Choroid plexus epithelial cell (primary cell): Measurements from ENCODE around the gene FAM107A.

ENCODE experiments used
- DNase-seq: peaks from one replicate; pipeline ENCODE4 v3.0.0-alpha.2; 2010; ENCODE audit warnings: low read depth
- H3K4me3 ChIP-seq: 2 replicates; pipeline ENCODE4 v1.5.1; 2011; ENCODE audit warnings: low read depth, mild to moderate bottlenecking, control low read depth, low read length, moderate library complexity
- TF ChIP-seq, protein P1 (sequence below): conservative IDR thresholded peaks from 2 replicates; pipeline ENCODE4 v1.5.1; 2011; ENCODE audit warnings: low read depth, mild to moderate bottlenecking, control low read depth, inconsistent platforms, low read length, moderate library complexity

Gene FAM107A

DNA sequence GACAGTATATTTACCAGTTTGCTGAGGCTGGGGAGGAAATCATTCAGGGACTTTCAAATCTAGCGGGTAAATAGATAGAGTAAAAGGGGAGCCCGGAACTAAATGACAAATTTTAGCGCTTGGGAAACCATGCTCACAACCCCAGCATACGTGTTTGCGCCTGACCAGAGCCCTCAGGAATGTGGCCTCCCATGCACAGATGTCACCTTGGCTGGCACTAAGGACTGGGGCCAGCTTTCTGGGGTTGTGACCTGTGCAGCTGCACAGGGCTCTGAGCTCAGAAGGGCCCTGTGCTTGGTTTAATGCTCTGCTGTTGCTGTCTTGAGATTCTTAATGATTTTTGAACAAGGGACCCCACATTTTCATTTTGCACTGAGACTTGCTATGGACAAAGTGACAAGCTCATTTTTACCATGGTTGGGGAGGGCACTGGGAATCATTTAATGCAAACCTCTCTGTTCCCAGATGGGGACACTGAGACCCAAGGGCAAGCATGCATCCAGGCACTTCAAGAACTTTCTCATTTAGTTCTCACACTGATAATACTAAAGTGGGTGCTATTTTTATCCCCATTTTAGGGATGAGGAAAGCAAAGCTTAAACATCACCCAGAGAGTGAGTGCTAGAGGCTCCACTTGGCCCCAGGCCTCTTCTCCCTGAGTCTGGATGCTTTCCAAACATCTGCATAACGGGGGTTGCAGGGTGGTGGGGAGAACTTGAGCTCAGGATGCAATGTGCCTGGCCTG is 44.1 kb upstream of the FAM107A start:
- TF ChIP-seq, protein P1, sequence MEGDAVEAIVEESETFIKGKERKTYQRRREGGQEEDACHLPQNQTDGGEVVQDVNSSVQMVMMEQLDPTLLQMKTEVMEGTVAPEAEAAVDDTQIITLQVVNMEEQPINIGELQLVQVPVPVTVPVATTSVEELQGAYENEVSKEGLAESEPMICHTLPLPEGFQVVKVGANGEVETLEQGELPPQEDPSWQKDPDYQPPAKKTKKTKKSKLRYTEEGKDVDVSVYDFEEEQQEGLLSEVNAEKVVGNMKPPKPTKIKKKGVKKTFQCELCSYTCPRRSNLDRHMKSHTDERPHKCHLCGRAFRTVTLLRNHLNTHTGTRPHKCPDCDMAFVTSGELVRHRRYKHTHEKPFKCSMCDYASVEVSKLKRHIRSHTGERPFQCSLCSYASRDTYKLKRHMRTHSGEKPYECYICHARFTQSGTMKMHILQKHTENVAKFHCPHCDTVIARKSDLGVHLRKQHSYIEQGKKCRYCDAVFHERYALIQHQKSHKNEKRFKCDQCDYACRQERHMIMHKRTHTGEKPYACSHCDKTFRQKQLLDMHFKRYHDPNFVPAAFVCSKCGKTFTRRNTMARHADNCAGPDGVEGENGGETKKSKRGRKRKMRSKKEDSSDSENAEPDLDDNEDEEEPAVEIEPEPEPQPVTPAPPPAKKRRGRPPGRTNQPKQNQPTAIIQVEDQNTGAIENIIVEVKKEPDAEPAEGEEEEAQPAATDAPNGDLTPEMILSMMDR: no peak
- no peak for DNase-seq
- H3K4me3 ChIP-seq: no peak overlapping the region

DNA sequence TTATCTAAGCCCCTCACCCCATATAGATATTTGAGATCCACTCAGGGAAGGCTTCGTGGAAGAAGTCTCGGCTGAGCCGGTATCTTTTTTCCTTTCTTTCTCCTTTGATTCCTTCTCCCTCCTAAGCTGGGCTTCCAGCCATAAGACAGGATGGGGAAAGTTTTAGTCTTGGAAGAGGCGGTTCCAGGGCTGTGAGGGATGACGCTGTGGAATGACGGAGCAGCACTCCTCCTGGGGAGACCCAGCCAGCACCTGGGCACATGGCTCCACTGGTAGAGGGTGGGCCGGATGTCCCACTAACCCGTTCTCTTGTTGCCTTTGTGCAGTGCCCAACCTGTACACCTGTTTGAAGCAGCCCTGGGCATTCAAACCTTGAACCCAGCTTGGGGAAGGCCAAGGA is 43.2 kb upstream of the FAM107A start:
- DNase-seq: no peak

DNA sequence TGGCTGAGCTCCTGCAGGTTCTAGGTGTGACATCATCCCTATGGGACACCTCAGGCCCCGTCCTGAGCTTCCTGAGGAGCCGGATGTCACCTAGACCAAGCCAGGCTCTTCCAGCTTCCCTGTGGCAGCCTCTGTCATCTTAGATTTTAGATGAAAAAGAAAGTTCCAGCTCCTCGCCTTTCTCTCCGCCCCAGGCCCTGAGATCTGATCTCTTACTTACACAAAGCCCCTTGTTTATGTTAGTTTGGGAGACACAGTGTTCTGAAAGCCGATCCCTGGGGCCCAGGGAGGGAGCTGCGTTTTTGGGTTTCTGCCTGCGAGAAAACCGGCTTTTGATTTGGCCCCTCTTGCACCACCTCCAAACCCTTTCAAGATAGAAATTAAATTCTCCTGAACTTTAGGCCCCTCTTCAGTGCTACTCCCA is 40.2 kb upstream of the FAM107A start:
- TF ChIP-seq, protein P1: no peak
- H3K4me3 ChIP-seq: no peak overlapping the region
- peak; percentile 58 for DNase-seq

More for the DNA sequence above, 43.2 kb upstream of the FAM107A start:
- no peak overlapping the region for H3K4me3 ChIP-seq
- TF ChIP-seq, protein P1: no peak

DNA sequence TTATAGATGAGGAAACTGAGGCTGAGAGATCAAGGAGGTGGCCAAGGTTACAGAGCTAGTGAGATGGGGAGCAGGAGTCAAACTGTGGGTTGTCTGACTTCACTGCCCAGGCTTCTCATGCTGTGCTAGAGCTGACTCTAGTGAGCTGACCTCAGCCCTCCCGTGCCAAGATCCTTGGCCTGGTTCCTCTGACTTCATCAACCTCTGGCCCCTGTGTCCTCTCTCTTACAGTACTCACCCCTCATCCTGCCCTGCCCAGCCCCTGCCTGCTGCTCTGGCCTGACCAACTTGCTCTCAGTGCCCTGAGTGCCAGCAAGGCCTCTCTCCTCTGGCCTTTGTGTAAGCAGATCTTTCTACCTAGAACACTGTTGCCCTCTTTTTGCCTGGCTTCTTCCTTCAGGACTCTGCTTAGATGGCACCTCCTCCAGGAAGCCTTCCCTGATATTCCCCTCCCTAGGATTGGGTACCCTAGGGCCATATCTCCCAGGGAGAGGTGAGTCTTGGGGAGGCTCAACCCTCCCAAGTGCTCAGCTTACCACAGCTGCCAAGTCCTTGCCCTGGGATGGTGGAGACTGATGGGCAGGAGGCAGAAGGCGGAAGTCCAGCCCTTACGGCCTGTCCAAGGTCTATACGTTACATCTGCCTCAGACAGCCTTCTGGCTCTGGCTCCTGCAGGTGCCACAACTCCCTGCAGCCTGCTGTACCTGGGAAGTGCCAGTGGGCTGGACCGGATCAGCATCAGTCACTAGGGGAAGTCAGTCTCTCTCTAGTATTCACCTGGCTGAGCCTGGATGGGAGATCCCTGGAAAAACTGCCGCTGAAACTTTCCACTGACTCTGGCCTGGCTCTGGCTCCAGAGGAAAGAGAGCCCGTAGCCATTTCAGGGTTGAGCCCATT is 36.3 kb upstream of the FAM107A start:
- TF ChIP-seq, protein P1: no peak
- H3K4me3 ChIP-seq: no peak overlapping the region
- no peak for DNase-seq

DNA sequence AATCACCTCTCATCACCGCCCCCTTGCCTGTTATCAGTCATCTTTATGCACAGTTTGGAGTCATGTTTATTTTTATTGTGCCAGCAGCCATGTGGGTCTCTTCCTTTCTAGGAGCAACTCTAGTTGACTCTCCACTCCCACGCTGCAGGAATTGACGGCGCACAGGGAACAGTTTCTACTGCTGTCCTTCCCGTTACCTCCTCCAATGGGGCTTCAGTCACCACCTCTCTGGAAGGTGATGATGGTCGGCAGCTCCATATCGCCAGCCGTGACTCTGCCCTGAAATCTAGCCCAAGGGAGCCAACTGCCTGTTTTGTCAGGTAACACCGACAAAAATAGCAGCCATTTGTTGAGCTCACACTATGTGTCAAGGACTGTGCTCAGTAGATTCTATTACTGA is 35.6 kb upstream of the FAM107A start:
- DNase-seq: no peak
- H3K4me3 ChIP-seq: no peak overlapping the region
- TF ChIP-seq, protein P1: no peak

DNA sequence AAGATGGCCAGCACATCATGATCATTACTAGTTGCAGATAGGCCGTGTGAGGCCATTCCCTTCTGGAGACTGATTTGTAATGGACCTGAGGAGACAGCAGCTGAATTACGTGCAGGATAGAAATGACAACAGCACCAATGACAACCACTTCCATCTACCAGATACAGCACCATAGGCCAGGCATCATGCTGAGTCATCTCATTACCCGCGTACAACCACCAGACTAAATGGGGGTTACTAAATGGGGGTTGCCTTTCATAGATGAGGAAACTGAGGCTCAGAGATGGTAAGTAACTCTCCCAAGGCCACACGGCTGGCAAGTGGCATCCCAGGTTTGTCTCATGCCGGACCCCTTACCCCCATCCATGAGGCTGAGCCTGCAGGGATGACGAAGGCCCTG is 32.8 kb upstream of the FAM107A start:
- H3K4me3 ChIP-seq: no peak overlapping the region
- no peak for DNase-seq
- TF ChIP-seq, protein P1: no peak
